ENCODE data around the gene RIMBP2. TPM values are rescaled to one million over a fixed set of nuclear protein-coding genes. Genes with fewer than 3 reads are reported as not detected.

Gene RIMBP2
- total RNA-seq, 1 donor from 2014 or later, result 0.09 TPM

GRCh38 chr12:130495156-130495555 is 220.9 kb downstream of the RIMBP2 start:
- Histone ChIP-seq H3K27me3 (no peaks in the 10 kb centered on the region), H3K9me3 (no peaks in the 10 kb centered on the region), H3K36me3 (no peaks in the 10 kb centered on the region), H3K27ac (no peak overlapping the region), H3K4me3 (no peak overlapping the region), H3K4me1 (no peaks in the 10 kb centered on the region)
- ATAC-seq (no peak), DNase-seq (peak; percentile 43)
- intact Hi-C loops (cut with DNase I), result no loop called here
- no peak for TF ChIP-seq CTCF (IDR thresholded peaks at IDR 0.05)

GRCh38 chr12:130494736-130495135 is 221.4 kb downstream of the RIMBP2 start:
- intact Hi-C loops (cut with DNase I), result no loop called here
- DNase-seq, result peak; percentile 47
- no peak for TF ChIP-seq CTCF (IDR thresholded peaks at IDR 0.05)

GRCh38 chr12:130493951-130494350 is 222.1 kb downstream of the RIMBP2 start:
- Histone ChIP-seq H3K9me3 (no peaks in the 10 kb centered on the region), H3K27me3 (no peaks in the 10 kb centered on the region), H3K27ac (no peak overlapping the region), H3K36me3 (no peaks in the 10 kb centered on the region), H3K4me1 (no peaks in the 10 kb centered on the region), H3K4me3 (no peak overlapping the region)
- intact Hi-C loops (cut with DNase I), result no loop called here
- ATAC-seq, result no peak
- no peak for DNase-seq
- no peak for TF ChIP-seq CTCF (IDR thresholded peaks at IDR 0.05)

More at GRCh38 chr12:130494736-130495135, 221.4 kb downstream of the RIMBP2 start:
- H3K4me3 ChIP-seq, result no peak overlapping the region
- no peaks in the 10 kb centered on the region for H3K27me3 ChIP-seq
- H3K36me3 ChIP-seq, result no peaks in the 10 kb centered on the region
- no peaks in the 10 kb centered on the region for H3K9me3 ChIP-seq
- no peak overlapping the region for H3K27ac ChIP-seq
- ATAC-seq, result no peak
- no peaks in the 10 kb centered on the region for H3K4me1 ChIP-seq

GRCh38 chr12:130491421-130492357 is 224.4 kb downstream of the RIMBP2 start:
- no peak for TF ChIP-seq CTCF (IDR thresholded peaks at IDR 0.05)
- Histone ChIP-seq H3K9me3 (no peaks in the 10 kb centered on the region), H3K36me3 (no peaks in the 10 kb centered on the region), H3K27me3 (no peaks in the 10 kb centered on the region), H3K27ac (no peak overlapping the region), H3K4me3 (no peak overlapping the region), H3K4me1 (no peaks in the 10 kb centered on the region)
- DNase-seq (peak; percentile 46), ATAC-seq (no peak)
- intact Hi-C loops (cut with DNase I), result no loop called here

- H3K9me3 ChIP-seq, result no peaks in the 10 kb centered on the region
- H3K27me3 ChIP-seq, result no peaks in the 10 kb centered on the region
- DNase-seq (no peak), ATAC-seq (no peak)
- TF ChIP-seq CTCF (IDR thresholded peaks at IDR 0.05), result no peak
- H3K27ac ChIP-seq, result no peak overlapping the region
- no peaks in the 10 kb centered on the region for H3K4me1 ChIP-seq
- intact Hi-C loops (cut with DNase I), result no loop called here
- no peak overlapping the region for H3K4me3 ChIP-seq
- no peaks in the 10 kb centered on the region for H3K36me3 ChIP-seq
Measured at GRCh38 chr12:130490674-130491073, 225.4 kb downstream of the RIMBP2 start.
